ENCODE measurements around the gene PORCN. TPM values are rescaled to one million over a fixed set of nuclear protein-coding genes. Genes with fewer than 3 reads are reported as not detected.
A peak's percentile ranks its signal among the peaks of the same experiment; 100 is the strongest.

PORCN gene
- total and polyA plus RNA-seq, 2 of the 13 experiments (the other 11 are each of a cell fraction or from before 2014, with no cell fraction given) = 3.9 to 5.8 TPM

DNA sequence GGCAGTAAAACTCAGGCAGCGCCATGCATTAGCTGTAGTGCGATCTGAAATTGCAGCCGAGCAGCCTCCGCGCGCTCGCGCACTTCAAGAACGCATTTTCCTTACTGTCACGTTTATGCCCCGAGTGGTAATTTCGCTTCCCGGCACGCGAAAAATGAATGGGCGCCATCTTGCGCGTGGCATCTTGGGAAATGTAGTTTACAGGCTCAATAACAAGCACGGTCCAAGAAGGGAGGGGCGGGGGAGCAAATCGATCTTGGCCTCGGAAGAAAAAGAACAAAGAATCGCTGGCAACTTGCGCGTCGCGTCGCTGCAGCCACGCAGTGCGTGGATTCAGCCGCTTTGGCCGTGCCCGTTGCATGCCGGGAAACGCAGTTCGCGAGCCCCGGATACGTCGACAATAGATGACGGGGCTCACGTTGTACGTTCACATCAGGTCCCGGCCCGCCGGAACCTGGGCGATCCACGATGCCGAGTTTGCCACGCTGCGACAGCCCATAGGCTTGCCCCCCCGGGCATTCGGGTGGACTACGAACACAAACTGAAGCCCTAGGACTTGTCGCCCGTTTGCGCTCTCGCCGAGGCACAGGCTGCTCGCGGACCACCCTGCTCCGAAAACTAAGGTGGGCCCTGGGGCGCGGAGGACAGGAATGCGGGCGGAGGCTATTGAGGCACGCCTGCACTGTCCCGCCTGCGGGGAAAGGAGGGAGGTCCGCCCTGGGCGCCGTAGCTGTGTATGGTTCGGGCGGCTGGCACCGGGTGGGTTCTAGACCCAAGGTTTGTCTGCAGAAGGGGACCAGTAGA is 32.8 kb upstream of the PORCN start, which contains the start of gene FTSJ1 (continued):
- no peak for TF ChIP-seq KLF6 (CRISPR knock-in tag; IDR thresholded peaks at IDR 0.05)
- no peak for TF ChIP-seq TBP (CRISPR knock-in tag; IDR thresholded peaks at IDR 0.05)
- TF ChIP-seq FOXO1 (CRISPR knock-in tag; IDR thresholded peaks at IDR 0.05) = no peak
- no peak for TF ChIP-seq ZBTB49 (CRISPR knock-in tag; IDR thresholded peaks at IDR 0.05; ENCODE audit: borderline replicate concordance)
- TF ChIP-seq ATF4 (CRISPR knock-in tag; IDR thresholded peaks at IDR 0.05) = no peak; a peak in 1 of 4 replicates
- TF ChIP-seq ERF (CRISPR knock-in tag; IDR thresholded peaks at IDR 0.05) = no peak
- TF ChIP-seq RELA (CRISPR knock-in tag; IDR thresholded peaks at IDR 0.05) = no peak
- no peak for TF ChIP-seq DPF2 (CRISPR knock-in tag; IDR thresholded peaks at IDR 0.05; ENCODE audit: borderline replicate concordance, low read depth)
- 0 out of 2 replicates have a peak, but pooled peaks have one; percentile 21 for TF ChIP-seq ZNF772 (CRISPR knock-in tag; IDR thresholded peaks at IDR 0.05)
- TF ChIP-seq PPARG (CRISPR knock-in tag; conservative IDR thresholded peaks at IDR 0.05) = no peak
- TF ChIP-seq, protein P1, sequence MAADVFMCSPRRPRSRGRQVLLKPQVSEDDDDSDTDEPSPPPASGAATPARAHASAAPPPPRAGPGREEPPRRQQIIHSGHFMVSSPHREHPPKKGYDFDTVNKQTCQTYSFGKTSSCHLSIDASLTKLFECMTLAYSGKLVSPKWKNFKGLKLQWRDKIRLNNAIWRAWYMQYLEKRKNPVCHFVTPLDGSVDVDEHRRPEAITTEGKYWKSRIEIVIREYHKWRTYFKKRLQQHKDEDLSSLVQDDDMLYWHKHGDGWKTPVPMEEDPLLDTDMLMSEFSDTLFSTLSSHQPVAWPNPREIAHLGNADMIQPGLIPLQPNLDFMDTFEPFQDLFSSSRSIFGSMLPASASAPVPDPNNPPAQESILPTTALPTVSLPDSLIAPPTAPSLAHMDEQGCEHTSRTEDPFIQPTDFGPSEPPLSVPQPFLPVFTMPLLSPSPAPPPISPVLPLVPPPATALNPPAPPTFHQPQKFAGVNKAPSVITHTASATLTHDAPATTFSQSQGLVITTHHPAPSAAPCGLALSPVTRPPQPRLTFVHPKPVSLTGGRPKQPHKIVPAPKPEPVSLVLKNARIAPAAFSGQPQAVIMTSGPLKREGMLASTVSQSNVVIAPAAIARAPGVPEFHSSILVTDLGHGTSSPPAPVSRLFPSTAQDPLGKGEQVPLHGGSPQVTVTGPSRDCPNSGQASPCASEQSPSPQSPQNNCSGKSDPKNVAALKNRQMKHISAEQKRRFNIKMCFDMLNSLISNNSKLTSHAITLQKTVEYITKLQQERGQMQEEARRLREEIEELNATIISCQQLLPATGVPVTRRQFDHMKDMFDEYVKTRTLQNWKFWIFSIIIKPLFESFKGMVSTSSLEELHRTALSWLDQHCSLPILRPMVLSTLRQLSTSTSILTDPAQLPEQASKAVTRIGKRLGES (CRISPR knock-in tag; IDR thresholded peaks at IDR 0.05; ENCODE audit: borderline replicate concordance) = no peak
- no peak for TF ChIP-seq NCOA5 (CRISPR knock-in tag; IDR thresholded peaks at IDR 0.05)
- no peak for TF ChIP-seq ZSCAN9 (CRISPR knock-in tag; IDR thresholded peaks at IDR 0.05; ENCODE audit: borderline replicate concordance)
- TF ChIP-seq NR2F2 (IDR thresholded peaks at IDR 0.05; ENCODE audit: borderline replicate concordance, low read depth) = no peak; the same call in 1 of the 2 replicates
- TF ChIP-seq, protein P2, sequence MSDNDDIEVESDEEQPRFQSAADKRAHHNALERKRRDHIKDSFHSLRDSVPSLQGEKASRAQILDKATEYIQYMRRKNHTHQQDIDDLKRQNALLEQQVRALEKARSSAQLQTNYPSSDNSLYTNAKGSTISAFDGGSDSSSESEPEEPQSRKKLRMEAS (IDR thresholded peaks at IDR 0.05) = peak; percentile 78
- no peak for TF ChIP-seq ZNF3 (CRISPR knock-in tag; IDR thresholded peaks at IDR 0.05)
- no peak for TF ChIP-seq ZNF124 (CRISPR knock-in tag; IDR thresholded peaks at IDR 0.05)
- 0 out of 2 replicates have a peak, but pooled peaks have one; percentile 32 for TF ChIP-seq IRF9 (CRISPR knock-in tag; IDR thresholded peaks at IDR 0.05; ENCODE audit: borderline replicate concordance)
- peak; percentile 68 for TF ChIP-seq ZNF605 (CRISPR knock-in tag; IDR thresholded peaks at IDR 0.05)
- TF ChIP-seq, protein P3, sequence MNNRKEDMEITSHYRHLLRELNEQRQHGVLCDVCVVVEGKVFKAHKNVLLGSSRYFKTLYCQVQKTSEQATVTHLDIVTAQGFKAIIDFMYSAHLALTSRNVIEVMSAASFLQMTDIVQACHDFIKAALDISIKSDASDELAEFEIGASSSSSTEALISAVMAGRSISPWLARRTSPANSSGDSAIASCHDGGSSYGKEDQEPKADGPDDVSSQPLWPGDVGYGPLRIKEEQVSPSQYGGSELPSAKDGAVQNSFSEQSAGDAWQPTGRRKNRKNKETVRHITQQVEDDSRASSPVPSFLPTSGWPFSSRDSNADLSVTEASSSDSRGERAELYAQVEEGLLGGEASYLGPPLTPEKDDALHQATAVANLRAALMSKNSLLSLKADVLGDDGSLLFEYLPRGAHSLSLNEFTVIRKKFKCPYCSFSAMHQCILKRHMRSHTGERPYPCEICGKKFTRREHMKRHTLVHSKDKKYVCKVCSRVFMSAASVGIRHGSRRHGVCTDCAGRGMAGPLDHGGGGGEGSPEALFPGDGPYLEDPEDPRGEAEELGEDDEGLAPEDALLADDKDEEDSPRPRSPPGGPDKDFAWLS (CRISPR knock-in tag; IDR thresholded peaks at IDR 0.05; ENCODE audit: borderline replicate concordance) = 0 out of 2 replicates have a peak, but pooled peaks have one; percentile 27

Data from HepG2 (cell line).